Mesendoderm (in vitro differentiated cells): Measurements from ENCODE around the gene RASGRF1.

Experiments used
- DNase-seq: peaks from one replicate; pipeline ENCODE4 v3.0.0; 2013
- H2AK5ac ChIP-seq: 2 replicates; pipeline ENCODE4 v1.6.1; 2013; ENCODE audit warnings: low read length, inconsistent platforms
- H2BK120ac ChIP-seq: 2 replicates; pipeline ENCODE4 v1.6.1; 2013; ENCODE audit warnings: low read depth, mild to moderate bottlenecking, low read length, moderate library complexity, mixed read lengths
- H2BK15ac ChIP-seq: replicated peaks from 2 replicates; pipeline ENCODE4 v1.6.1; 2013; ENCODE audit warnings: low read depth, mild to moderate bottlenecking, moderate library complexity
- H2BK5ac ChIP-seq: 2 replicates; pipeline ENCODE4 v1.6.1; 2013; ENCODE audit warnings: low read length, inconsistent platforms
- H3K18ac ChIP-seq: 2 replicates; pipeline ENCODE4 v1.6.1; 2013; ENCODE audit warnings: mild to moderate bottlenecking, low read length, mixed read lengths
- H3K23ac ChIP-seq: one replicate; pipeline ENCODE4 v1.6.1; 2013; ENCODE audit warnings: low read length
- H3K27ac ChIP-seq: 2 replicates; pipeline ENCODE4 v1.5.1; 2013; ENCODE audit warnings: low read depth, mild to moderate bottlenecking, inconsistent platforms, low read length, moderate library complexity
- H3K27me3 ChIP-seq: 2 replicates; pipeline ENCODE4 v1.6.1; 2013; ENCODE audit warnings: low read length, control low read depth, mild to moderate bottlenecking, inconsistent platforms; ENCODE audit not compliant: insufficient read depth, poor library complexity
- H3K36me3 ChIP-seq: 2 replicates; pipeline ENCODE4 v1.6.1; 2013; ENCODE audit warnings: low read length, inconsistent platforms; ENCODE audit not compliant: control insufficient read depth, insufficient read depth
- H3K4ac ChIP-seq: one replicate; pipeline ENCODE4 v1.6.1; 2013; ENCODE audit warnings: low read depth, mild to moderate bottlenecking, low read length, moderate library complexity
- H3K4me1 ChIP-seq: 2 replicates; pipeline ENCODE4 v1.6.1; 2013; ENCODE audit warnings: low read depth, low read length, inconsistent platforms; ENCODE audit not compliant: control insufficient read depth
- H3K4me2 ChIP-seq: 2 replicates; pipeline ENCODE4 v1.6.1; 2013; ENCODE audit warnings: low read length
- H3K4me3 ChIP-seq: 2 replicates; pipeline ENCODE4 v1.5.1; 2013; ENCODE audit warnings: mild to moderate bottlenecking, low read length
- H3K56ac ChIP-seq: one replicate; pipeline ENCODE4 v1.6.1; 2013; ENCODE audit warnings: low read length
- H3K79me1 ChIP-seq: 2 replicates; pipeline ENCODE4 v1.6.1; 2013; ENCODE audit warnings: low read length, inconsistent platforms
- H3K79me2 ChIP-seq: 2 replicates; pipeline ENCODE4 v1.6.1; 2013; ENCODE audit warnings: mild to moderate bottlenecking, low read length; ENCODE audit not compliant: control insufficient read depth, insufficient read depth
- H3K9ac ChIP-seq: 2 replicates; pipeline ENCODE4 v1.6.1; 2013; ENCODE audit warnings: low read length, inconsistent platforms
- H4K5ac ChIP-seq: one replicate; pipeline ENCODE4 v1.6.1; 2013; ENCODE audit warnings: low read length
- H4K8ac ChIP-seq: one replicate; pipeline ENCODE4 v1.6.1; 2013; ENCODE audit warnings: low read depth, mild to moderate bottlenecking, control low read depth, low read length, moderate library complexity
- WGBS: extraction: QIAGEN DNeasy Blood & Tissue Kit; methylation state at CpG from one replicate; pipeline ENCODE4 v1.1.7; 2013; ENCODE audit warnings: low lambda C conversion rate, missing lambda C conversion rate; ENCODE audit not compliant: insufficient coverage; ENCODE audit errors: extremely low coverage; 5-methylcytosine and 5-hydroxymethylcytosine counted together

Gene RASGRF1

DNA sequence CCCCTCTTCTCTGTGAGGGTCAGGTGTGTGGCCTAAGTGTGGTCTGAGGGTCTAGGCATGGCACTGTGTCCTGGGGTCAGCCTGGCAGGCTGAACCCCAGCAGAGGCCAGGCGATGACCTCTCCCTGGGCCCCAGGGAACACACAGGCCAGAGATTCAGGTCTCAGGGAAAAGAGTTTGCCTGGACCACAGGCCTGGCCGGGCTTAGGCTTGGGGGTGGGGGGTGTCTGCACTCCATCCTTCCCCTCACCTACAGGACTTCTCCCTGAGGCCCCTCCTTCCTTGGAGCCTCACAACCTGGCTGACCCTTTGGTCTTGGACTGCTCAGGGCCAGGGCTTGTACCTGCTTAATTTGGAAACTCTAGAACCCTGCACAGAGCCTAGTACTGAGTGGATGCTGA, 21.8 kb downstream of the RASGRF1 start:
- Histone ChIP-seq H3K4me1 (no peaks in the 10 kb centered on the region), H3K27ac (no peak overlapping the region), H4K5ac (no peak overlapping the region), H2BK15ac (no peak overlapping the region), H3K4me2 (no peak overlapping the region), H3K27me3 (no peaks in the 10 kb centered on the region), H2BK5ac (no peak overlapping the region), H3K9ac (no peak overlapping the region), H3K56ac (no peak overlapping the region), H3K79me1 (no peaks in the 10 kb centered on the region), H3K23ac (no peak overlapping the region), H3K18ac (no peak overlapping the region), H4K8ac (no peak overlapping the region), H2BK120ac (no peak overlapping the region), H2AK5ac (no peak overlapping the region), H3K4me3 (no peak overlapping the region), H3K79me2 (no peaks in the 10 kb centered on the region), H3K36me3 (no peaks in the 10 kb centered on the region), H3K4ac (no peak overlapping the region)
- no CpG with 5 or more reads among the region's 2 CpGs for WGBS
- no peak for DNase-seq

DNA sequence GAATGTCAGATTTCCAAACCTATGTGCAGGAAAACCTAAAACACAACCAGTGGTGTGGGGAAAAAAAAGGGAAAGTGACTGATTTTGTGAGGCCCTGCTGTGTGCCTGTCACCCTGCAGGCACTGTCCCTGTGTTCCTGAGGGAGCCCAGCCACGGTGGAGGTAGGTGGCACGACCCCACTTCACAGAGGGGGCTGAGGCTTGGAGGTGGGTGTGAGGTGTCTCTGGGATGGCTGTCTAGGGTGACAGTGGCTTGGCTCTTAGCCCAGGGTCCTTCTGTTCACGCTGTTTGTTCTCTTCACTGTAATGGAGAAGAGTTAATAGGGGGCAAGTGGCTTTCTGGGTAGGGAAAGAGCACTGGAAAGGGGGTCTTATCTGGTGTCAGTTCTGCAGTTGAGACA, 22.6 kb downstream of the RASGRF1 start:
- no peak overlapping the region for H3K4me2 ChIP-seq
- H3K27ac ChIP-seq = no peak overlapping the region
- no peaks in the 10 kb centered on the region for H3K4me1 ChIP-seq
- H3K9ac ChIP-seq = no peak overlapping the region
- no peak overlapping the region for H4K8ac ChIP-seq
- DNase-seq = no peak
- H2BK5ac ChIP-seq = no peak overlapping the region
- WGBS = no CpG with 5 or more reads among the region's 3 CpGs
- no peak overlapping the region for H3K23ac ChIP-seq
- no peaks in the 10 kb centered on the region for H3K79me1 ChIP-seq
- no peak overlapping the region for H2BK15ac ChIP-seq
- H2AK5ac ChIP-seq = no peak overlapping the region
- H4K5ac ChIP-seq = no peak overlapping the region
- H3K56ac ChIP-seq = no peak overlapping the region
- no peaks in the 10 kb centered on the region for H3K36me3 ChIP-seq
- H2BK120ac ChIP-seq = no peak overlapping the region
- no peaks in the 10 kb centered on the region for H3K79me2 ChIP-seq
- H3K4me3 ChIP-seq = no peak overlapping the region
- no peak overlapping the region for H3K4ac ChIP-seq
- H3K18ac ChIP-seq = no peak overlapping the region
- no peaks in the 10 kb centered on the region for H3K27me3 ChIP-seq

DNA sequence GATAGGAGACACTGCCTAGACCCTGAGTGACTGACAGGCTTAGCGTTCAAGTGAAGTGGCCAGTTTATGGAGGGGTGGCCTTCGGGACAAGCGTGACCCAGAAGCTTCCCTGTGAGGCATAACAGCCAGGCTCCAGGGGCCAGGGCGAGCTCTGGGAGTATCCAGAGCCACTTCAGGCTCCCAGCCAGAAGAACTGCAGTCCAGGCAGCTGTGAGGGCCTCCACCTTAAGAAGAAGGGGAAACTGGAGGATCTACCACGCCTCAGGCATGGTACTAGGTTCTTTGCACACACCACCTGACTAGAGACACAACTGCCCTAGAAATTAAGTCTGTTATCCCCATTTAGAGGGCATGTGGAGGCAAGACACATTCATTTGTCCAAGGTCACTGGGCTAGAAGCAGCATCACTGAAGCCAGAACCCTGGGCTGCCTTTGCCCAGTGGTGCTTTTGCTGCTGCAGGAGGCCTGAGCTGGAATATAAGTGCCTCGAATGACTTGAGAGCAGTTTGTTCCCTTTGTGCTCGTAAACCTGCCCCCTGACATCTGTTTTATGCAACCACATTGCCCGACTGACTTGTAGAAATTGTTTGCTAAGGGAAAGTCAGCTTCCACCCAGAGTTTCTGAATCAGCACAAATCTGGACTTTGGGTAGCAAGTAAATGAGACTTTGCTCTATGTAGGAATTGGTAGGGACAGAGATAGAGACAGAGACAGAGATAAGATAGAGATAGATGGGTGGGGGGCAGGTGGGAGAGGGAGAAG, 23.3 kb downstream of the RASGRF1 start:
- H3K9ac ChIP-seq = no peak overlapping the region
- H3K4ac ChIP-seq = no peak overlapping the region
- no peak for DNase-seq
- no peaks in the 10 kb centered on the region for H3K27me3 ChIP-seq
- no peak overlapping the region for H3K18ac ChIP-seq
- H4K5ac ChIP-seq = no peak overlapping the region
- WGBS = no CpG with 5 or more reads among the region's 8 CpGs
- no peak overlapping the region for H4K8ac ChIP-seq
- H3K36me3 ChIP-seq = no peaks in the 10 kb centered on the region
- no peak overlapping the region for H2BK15ac ChIP-seq
- no peaks in the 10 kb centered on the region for H3K4me1 ChIP-seq
- no peak overlapping the region for H2BK5ac ChIP-seq
- H3K79me2 ChIP-seq = no peaks in the 10 kb centered on the region
- H3K27ac ChIP-seq = no peak overlapping the region
- H2BK120ac ChIP-seq = no peak overlapping the region
- H3K56ac ChIP-seq = no peak overlapping the region
- no peaks in the 10 kb centered on the region for H3K79me1 ChIP-seq
- H3K23ac ChIP-seq = no peak overlapping the region
- no peak overlapping the region for H2AK5ac ChIP-seq
- no peak overlapping the region for H3K4me2 ChIP-seq
- H3K4me3 ChIP-seq = no peak overlapping the region

DNA sequence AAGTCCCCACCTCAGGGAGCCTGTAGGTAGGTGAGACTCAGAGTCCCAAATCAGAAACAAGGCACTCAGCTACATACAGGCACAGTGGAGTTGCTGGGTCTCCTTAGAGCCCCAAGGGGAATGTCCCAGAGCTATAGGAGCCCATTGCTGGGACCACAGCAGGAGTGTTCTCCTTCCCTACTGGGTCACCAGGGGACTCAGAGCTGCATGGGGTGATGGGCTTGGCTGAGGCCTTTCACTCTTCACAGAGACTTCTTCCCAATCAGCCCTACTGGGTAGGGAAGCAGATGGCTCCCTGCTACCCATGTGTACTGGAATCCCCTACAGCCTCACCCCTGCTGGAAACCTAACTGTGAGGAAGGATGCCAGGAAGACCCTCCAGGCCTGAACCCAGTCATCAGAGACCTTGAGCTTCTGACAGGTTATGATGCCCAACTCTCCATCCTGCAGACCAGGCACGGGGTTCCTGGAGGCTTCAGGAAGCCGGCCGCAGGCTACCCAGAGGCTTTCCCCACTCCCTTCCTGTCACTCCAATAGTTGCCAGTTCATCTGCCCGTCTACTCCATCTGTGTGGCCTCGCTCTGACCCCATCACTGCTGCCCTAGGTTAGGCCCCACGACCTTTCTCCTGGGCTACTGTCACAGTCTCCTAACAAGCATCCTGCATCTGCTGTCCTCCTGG, 24.0 kb downstream of the RASGRF1 start:
- DNase-seq = no peak
- Histone ChIP-seq H3K4ac (no peak overlapping the region), H2BK120ac (no peak overlapping the region), H3K56ac (no peak overlapping the region), H3K4me2 (no peak overlapping the region), H3K9ac (no peak overlapping the region), H3K79me2 (no peaks in the 10 kb centered on the region), H3K4me1 (no peaks in the 10 kb centered on the region), H2BK15ac (no peak overlapping the region), H3K23ac (no peak overlapping the region), H3K79me1 (no peaks in the 10 kb centered on the region), H3K18ac (no peak overlapping the region), H4K8ac (no peak overlapping the region), H2BK5ac (no peak overlapping the region), H3K27me3 (no peaks in the 10 kb centered on the region), H3K27ac (no peak overlapping the region), H2AK5ac (no peak overlapping the region), H3K36me3 (no peaks in the 10 kb centered on the region), H4K5ac (no peak overlapping the region), H3K4me3 (no peak overlapping the region)
- no CpG with 5 or more reads among the region's 6 CpGs for WGBS

DNA sequence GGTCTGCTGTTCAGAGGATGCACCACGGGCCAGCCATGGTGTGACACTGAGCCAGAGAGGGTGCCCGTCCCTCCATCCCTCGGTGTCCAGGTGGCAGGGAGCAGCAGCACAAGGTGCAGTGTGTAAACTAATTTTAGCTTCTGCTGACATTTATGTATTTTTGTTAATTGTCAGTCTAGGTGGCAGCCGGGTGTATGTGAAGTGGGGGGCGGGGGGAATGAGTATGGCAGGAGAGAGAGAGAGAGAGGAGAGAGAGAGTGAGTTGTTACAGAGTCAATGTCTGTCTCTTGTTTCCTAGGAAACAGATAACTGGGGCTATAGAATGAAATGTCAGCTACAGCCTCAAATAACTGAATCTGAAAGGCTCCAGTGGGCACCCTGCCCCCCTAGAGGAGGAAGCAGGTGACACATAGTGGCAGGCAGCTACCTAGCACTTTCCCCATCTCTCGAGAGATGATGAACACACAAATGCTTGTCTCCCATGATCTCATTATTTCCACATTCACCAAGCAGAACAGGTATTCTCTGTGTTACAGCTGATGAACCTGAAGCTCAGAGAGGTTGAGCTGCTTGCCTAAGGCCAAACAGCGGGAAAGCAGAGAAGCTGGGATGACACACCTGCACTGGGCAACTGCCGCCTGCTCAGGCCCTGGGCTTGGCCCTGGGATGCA, 24.7 kb downstream of the RASGRF1 start:
- no peak overlapping the region for H3K4ac ChIP-seq
- H3K79me2 ChIP-seq = no peaks in the 10 kb centered on the region
- no peak overlapping the region for H3K4me3 ChIP-seq
- no CpG with 5 or more reads among the region's 8 CpGs for WGBS
- no peaks in the 10 kb centered on the region for H3K4me1 ChIP-seq
- no peak overlapping the region for H3K4me2 ChIP-seq
- peak; percentile 1 for DNase-seq
- no peak overlapping the region for H3K27ac ChIP-seq
- H2BK120ac ChIP-seq = no peak overlapping the region
- H3K27me3 ChIP-seq = no peaks in the 10 kb centered on the region
- H2BK15ac ChIP-seq = no peak overlapping the region
- no peak overlapping the region for H4K8ac ChIP-seq
- H3K23ac ChIP-seq = no peak overlapping the region
- no peaks in the 10 kb centered on the region for H3K36me3 ChIP-seq
- H2BK5ac ChIP-seq = no peak overlapping the region
- H3K9ac ChIP-seq = no peak overlapping the region
- no peak overlapping the region for H3K18ac ChIP-seq
- no peak overlapping the region for H3K56ac ChIP-seq
- H4K5ac ChIP-seq = no peak overlapping the region
- no peaks in the 10 kb centered on the region for H3K79me1 ChIP-seq
- H2AK5ac ChIP-seq = no peak overlapping the region
